HG03432 (cell line): ENCODE results near the gene CALCOCO1.

Source experiments
- ATAC-seq: cut with Tn5 transposase; IDR thresholded peaks from one replicate; pipeline ENCODE4 v1.9.1; 2021; ENCODE audit warnings: mild to moderate bottlenecking, moderate library complexity; ENCODE audit not compliant: unreplicated experiment

The CALCOCO1 gene

DNA sequence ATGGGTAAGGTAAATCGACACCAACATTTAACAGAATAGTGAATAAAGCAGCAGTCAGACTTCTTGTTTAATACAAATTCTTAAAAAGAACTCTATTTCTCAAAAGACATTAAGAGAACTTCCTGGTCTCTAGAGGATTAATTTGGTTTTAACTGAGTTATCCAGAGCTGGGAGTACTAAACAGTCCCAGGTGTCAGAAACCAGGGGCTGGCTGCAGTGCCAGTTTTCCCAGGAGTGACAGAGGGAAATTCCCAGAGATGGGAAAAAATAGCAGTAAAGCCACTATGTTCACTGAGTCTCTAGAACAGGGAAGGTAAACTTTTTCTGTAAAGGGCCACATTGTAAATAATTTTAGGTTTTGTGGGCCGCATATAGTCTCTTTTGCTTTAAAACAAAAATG lies 60.2 kb downstream of the CALCOCO1 start:
- no peak for ATAC-seq

DNA sequence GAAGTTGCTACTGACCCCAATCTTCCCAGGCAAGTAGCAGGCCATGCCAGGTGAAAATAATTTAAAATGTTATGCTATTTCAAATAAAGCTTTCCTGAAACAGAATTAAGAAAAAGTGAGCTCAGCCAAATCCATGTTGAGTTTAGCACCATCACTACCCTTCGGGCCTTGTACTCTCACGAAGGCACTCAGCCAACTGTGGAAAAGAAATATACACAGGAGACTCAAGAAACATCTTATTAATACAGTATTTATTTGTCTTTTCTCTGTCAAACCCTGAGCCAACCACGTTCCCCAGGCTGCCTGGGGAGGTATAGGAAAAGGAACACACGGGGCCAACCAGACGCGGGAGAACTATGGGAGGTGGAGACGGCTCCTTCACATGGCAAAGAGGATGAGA lies 62.3 kb downstream of the CALCOCO1 start:
- ATAC-seq: no peak

GRCh38 chr12:53664191-53664590 lies 63.1 kb downstream of the CALCOCO1 start:
- no peak for ATAC-seq

DNA sequence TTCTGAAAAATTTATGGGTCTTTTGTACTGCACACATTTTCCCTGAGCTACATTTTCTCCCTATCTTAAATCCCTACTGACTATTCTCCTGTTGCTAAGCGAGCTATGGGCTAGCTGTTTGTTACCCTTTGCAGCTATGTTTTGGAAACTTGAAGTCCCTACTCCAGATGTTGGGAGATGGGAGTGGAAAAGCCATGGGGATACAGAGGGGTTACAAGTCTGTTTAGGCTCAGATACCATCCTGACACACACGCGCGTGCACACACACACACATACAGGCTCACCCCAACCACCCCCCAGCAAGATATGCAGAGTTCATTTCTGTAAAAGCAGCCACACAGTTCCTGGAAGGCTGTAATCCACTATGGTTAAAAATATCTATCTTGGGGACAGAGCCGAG lies 67.2 kb downstream of the CALCOCO1 start:
- ATAC-seq: no peak

DNA sequence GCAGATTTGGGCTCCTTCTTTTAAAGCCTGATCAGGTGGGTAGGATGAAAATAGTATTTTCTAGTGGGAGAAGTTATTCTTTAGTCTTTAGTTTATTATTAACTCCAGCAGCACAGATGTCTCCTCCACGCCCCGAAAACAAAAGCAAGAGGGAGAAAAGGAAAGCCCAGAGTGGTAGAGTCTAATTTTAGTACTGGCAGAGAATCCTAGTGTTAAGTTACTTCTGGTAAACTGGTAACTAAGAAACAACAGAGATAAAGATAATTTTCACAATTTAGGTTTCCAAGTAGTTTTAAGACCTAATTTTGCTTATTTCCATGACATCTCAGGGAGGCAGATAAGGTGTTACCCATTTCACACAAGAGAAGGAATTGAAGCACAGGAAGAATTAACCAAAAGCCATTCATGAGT lies 67.7 kb downstream of the CALCOCO1 start:
- ATAC-seq: no peak

DNA sequence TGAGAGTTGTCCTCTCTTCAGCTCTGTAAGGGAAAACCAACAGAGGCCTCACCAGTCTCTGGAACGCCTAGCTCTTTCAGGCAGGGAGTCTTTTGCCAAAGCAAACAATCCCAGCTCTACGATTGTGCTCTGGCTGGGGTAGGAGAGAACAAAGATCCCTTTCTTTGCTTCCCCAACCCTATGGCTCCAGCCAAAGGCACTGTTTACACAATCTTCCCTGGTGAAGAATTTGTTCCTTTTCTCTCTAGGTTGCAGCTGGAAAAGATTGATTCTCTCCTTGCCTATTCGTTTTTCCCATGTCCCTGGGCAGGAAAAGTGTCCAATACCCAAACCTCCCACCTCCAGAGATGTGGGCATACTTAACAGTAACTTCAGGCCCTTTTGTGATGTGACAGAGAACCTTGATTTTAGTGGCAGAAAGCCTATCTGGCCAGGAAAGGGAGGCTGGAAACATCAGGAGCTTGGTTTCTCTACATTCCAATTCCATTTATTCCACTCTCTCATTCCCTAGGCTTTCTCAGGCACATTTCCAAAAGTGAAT lies 68.2 kb downstream of the CALCOCO1 start:
- ATAC-seq: no peak
